ENCODE measurements around the gene BIRC6.

The BIRC6 gene

GRCh38 chr2:32418778-32419177 lies 62.0 kb downstream of the BIRC6 start:
- no peaks in the 10 kb centered on the region for H3K4me1 ChIP-seq (ENCODE audit: control insufficient read depth, insufficient read depth, low read length)
- H3K27ac ChIP-seq (ENCODE audit: low read depth, low read length) = no peak overlapping the region
- H3K9ac ChIP-seq (ENCODE audit: low read length) = no peak overlapping the region
- no peaks in the 10 kb centered on the region for H3K27me3 ChIP-seq (ENCODE audit: control insufficient read depth, insufficient read depth, low read length)
- no peak overlapping the region for H3K4me3 ChIP-seq (ENCODE audit: low read depth, low read length)
- no peaks in the 10 kb centered on the region for H3K9me3 ChIP-seq (ENCODE audit: control insufficient read depth, insufficient read depth, low read depth, low read length)
- peaks cover 30% of the 10 kb centered on the region for H3K36me3 ChIP-seq (ENCODE audit: control insufficient read depth, insufficient read depth, low read length)

GRCh38 chr2:32422133-32422532 lies 65.3 kb downstream of the BIRC6 start:
- H3K9me3 ChIP-seq (ENCODE audit: control insufficient read depth, insufficient read depth, low read depth, low read length) = no peaks in the 10 kb centered on the region
- H3K27me3 ChIP-seq (ENCODE audit: control insufficient read depth, insufficient read depth, low read length) = no peaks in the 10 kb centered on the region
- H3K27ac ChIP-seq (ENCODE audit: low read depth, low read length) = no peak overlapping the region
- no peaks in the 10 kb centered on the region for H3K4me1 ChIP-seq (ENCODE audit: control insufficient read depth, insufficient read depth, low read length)
- no peak overlapping the region for H3K9ac ChIP-seq (ENCODE audit: low read length)
- peaks cover 10% of the 10 kb centered on the region for H3K36me3 ChIP-seq (ENCODE audit: control insufficient read depth, insufficient read depth, low read length)
- no peak overlapping the region for H3K4me3 ChIP-seq (ENCODE audit: low read depth, low read length)

- Histone ChIP-seq H3K27me3 (ENCODE audit: control insufficient read depth, insufficient read depth, low read length) (no peaks in the 10 kb centered on the region), H3K9me3 (ENCODE audit: control insufficient read depth, insufficient read depth, low read depth, low read length) (no peaks in the 10 kb centered on the region), H3K4me3 (ENCODE audit: low read depth, low read length) (no peak overlapping the region), H3K4me1 (ENCODE audit: control insufficient read depth, insufficient read depth, low read length) (0 out of 2 replicates have a peak, but pooled peaks cover 5% of the 10 kb centered on the region), H3K36me3 (ENCODE audit: control insufficient read depth, insufficient read depth, low read length) (no peaks in the 10 kb centered on the region), H3K9ac (ENCODE audit: low read length) (no peak overlapping the region), H3K27ac (ENCODE audit: low read depth, low read length) (no peak overlapping the region)
Measured at GRCh38 chr2:32423536-32423935, 66.7 kb downstream of the BIRC6 start.

GRCh38 chr2:32424739-32425138 lies 67.9 kb downstream of the BIRC6 start:
- H3K36me3 ChIP-seq (ENCODE audit: control insufficient read depth, insufficient read depth, low read length) = no peaks in the 10 kb centered on the region
- H3K9ac ChIP-seq (ENCODE audit: low read length) = no peak overlapping the region
- H3K27ac ChIP-seq (ENCODE audit: low read depth, low read length) = no peak overlapping the region
- no peaks in the 10 kb centered on the region for H3K27me3 ChIP-seq (ENCODE audit: control insufficient read depth, insufficient read depth, low read length)
- no peaks in the 10 kb centered on the region for H3K9me3 ChIP-seq (ENCODE audit: control insufficient read depth, insufficient read depth, low read depth, low read length)
- no peak overlapping the region for H3K4me3 ChIP-seq (ENCODE audit: low read depth, low read length)
- H3K4me1 ChIP-seq (ENCODE audit: control insufficient read depth, insufficient read depth, low read length) = 0 out of 2 replicates have a peak, but pooled peaks cover 5% of the 10 kb centered on the region

- H3K9ac ChIP-seq (ENCODE audit: low read length) = no peak overlapping the region
- no peak overlapping the region for H3K27ac ChIP-seq (ENCODE audit: low read depth, low read length)
Measured at GRCh38 chr2:32425719-32426141, 68.9 kb downstream of the BIRC6 start.

GRCh38 chr2:32427672-32428610 lies 71.1 kb downstream of the BIRC6 start:
- Histone ChIP-seq H3K27ac (ENCODE audit: low read depth, low read length) (no peak overlapping the region), H3K9me3 (ENCODE audit: control insufficient read depth, insufficient read depth, low read depth, low read length) (no peaks in the 10 kb centered on the region), H3K36me3 (ENCODE audit: control insufficient read depth, insufficient read depth, low read length) (peaks cover 15% of the 10 kb centered on the region), H3K9ac (ENCODE audit: low read length) (no peak overlapping the region), H3K4me1 (ENCODE audit: control insufficient read depth, insufficient read depth, low read length) (0 out of 2 replicates have a peak, but pooled peaks cover 5% of the 10 kb centered on the region), H3K4me3 (ENCODE audit: low read depth, low read length) (no peak overlapping the region), H3K27me3 (ENCODE audit: control insufficient read depth, insufficient read depth, low read length) (no peaks in the 10 kb centered on the region)

More at GRCh38 chr2:32425719-32426141, 68.9 kb downstream of the BIRC6 start:
- peaks cover 2% of the 10 kb centered on the region for H3K36me3 ChIP-seq (ENCODE audit: control insufficient read depth, insufficient read depth, low read length)
- no peaks in the 10 kb centered on the region for H3K27me3 ChIP-seq (ENCODE audit: control insufficient read depth, insufficient read depth, low read length)
- H3K4me1 ChIP-seq (ENCODE audit: control insufficient read depth, insufficient read depth, low read length) = 0 out of 2 replicates have a peak, but pooled peaks cover 5% of the 10 kb centered on the region
- no peaks in the 10 kb centered on the region for H3K9me3 ChIP-seq (ENCODE audit: control insufficient read depth, insufficient read depth, low read depth, low read length)
- no peak overlapping the region for H3K4me3 ChIP-seq (ENCODE audit: low read depth, low read length)

GRCh38 chr2:32430804-32431203 lies 74.0 kb downstream of the BIRC6 start:
- no peak overlapping the region for H3K9ac ChIP-seq (ENCODE audit: low read length)
- 0 out of 2 replicates have a peak, but pooled peaks cover 5% of the 10 kb centered on the region for H3K4me1 ChIP-seq (ENCODE audit: control insufficient read depth, insufficient read depth, low read length)
- H3K27me3 ChIP-seq (ENCODE audit: control insufficient read depth, insufficient read depth, low read length) = no peaks in the 10 kb centered on the region
- peaks cover 20% of the 10 kb centered on the region for H3K36me3 ChIP-seq (ENCODE audit: control insufficient read depth, insufficient read depth, low read length)
- H3K9me3 ChIP-seq (ENCODE audit: control insufficient read depth, insufficient read depth, low read depth, low read length) = no peaks in the 10 kb centered on the region
- H3K4me3 ChIP-seq (ENCODE audit: low read depth, low read length) = no peak overlapping the region
- no peak overlapping the region for H3K27ac ChIP-seq (ENCODE audit: low read depth, low read length)

- Histone ChIP-seq H3K27ac (ENCODE audit: low read depth, low read length) (no peak overlapping the region), H3K27me3 (ENCODE audit: control insufficient read depth, insufficient read depth, low read length) (no peaks in the 10 kb centered on the region), H3K9ac (ENCODE audit: low read length) (no peak overlapping the region), H3K9me3 (ENCODE audit: control insufficient read depth, insufficient read depth, low read depth, low read length) (no peaks in the 10 kb centered on the region), H3K4me1 (ENCODE audit: control insufficient read depth, insufficient read depth, low read length) (no peaks in the 10 kb centered on the region), H3K36me3 (ENCODE audit: control insufficient read depth, insufficient read depth, low read length) (peaks cover 56% of the 10 kb centered on the region), H3K4me3 (ENCODE audit: low read depth, low read length) (no peak overlapping the region)
Measured at GRCh38 chr2:32436150-32436549, 79.3 kb downstream of the BIRC6 start.

- Histone ChIP-seq H3K4me1 (ENCODE audit: control insufficient read depth, insufficient read depth, low read length) (no peaks in the 10 kb centered on the region), H3K4me3 (ENCODE audit: low read depth, low read length) (no peak overlapping the region), H3K27ac (ENCODE audit: low read depth, low read length) (no peak overlapping the region), H3K36me3 (ENCODE audit: control insufficient read depth, insufficient read depth, low read length) (peaks cover 86% of the 10 kb centered on the region), H3K9me3 (ENCODE audit: control insufficient read depth, insufficient read depth, low read depth, low read length) (no peaks in the 10 kb centered on the region), H3K27me3 (ENCODE audit: control insufficient read depth, insufficient read depth, low read length) (no peaks in the 10 kb centered on the region), H3K9ac (ENCODE audit: low read length) (no peak overlapping the region)
Measured at GRCh38 chr2:32442020-32442467, 85.2 kb downstream of the BIRC6 start.

- H3K36me3 ChIP-seq (ENCODE audit: control insufficient read depth, insufficient read depth, low read length) = peaks cover 72% of the 10 kb centered on the region
Measured at GRCh38 chr2:32446369-32446768, 89.5 kb downstream of the BIRC6 start.

GRCh38 chr2:32450851-32451250 lies 94.0 kb downstream of the BIRC6 start:
- Histone ChIP-seq H3K36me3 (ENCODE audit: control insufficient read depth, insufficient read depth, low read length) (peaks cover 41% of the 10 kb centered on the region), H3K4me1 (ENCODE audit: control insufficient read depth, insufficient read depth, low read length) (no peaks in the 10 kb centered on the region), H3K4me3 (ENCODE audit: low read depth, low read length) (no peak overlapping the region), H3K9me3 (ENCODE audit: control insufficient read depth, insufficient read depth, low read depth, low read length) (no peaks in the 10 kb centered on the region), H3K27ac (ENCODE audit: low read depth, low read length) (no peak overlapping the region), H3K27me3 (ENCODE audit: control insufficient read depth, insufficient read depth, low read length) (no peaks in the 10 kb centered on the region), H3K9ac (ENCODE audit: low read length) (no peak overlapping the region)

More at GRCh38 chr2:32446369-32446768, 89.5 kb downstream of the BIRC6 start:
- Histone ChIP-seq H3K27me3 (ENCODE audit: control insufficient read depth, insufficient read depth, low read length) (no peaks in the 10 kb centered on the region), H3K27ac (ENCODE audit: low read depth, low read length) (no peak overlapping the region), H3K4me1 (ENCODE audit: control insufficient read depth, insufficient read depth, low read length) (no peaks in the 10 kb centered on the region), H3K9ac (ENCODE audit: low read length) (no peak overlapping the region), H3K9me3 (ENCODE audit: control insufficient read depth, insufficient read depth, low read depth, low read length) (no peaks in the 10 kb centered on the region), H3K4me3 (ENCODE audit: low read depth, low read length) (no peak overlapping the region)
